ENCODE results near the gene NFIA.

The NFIA gene

DNA sequence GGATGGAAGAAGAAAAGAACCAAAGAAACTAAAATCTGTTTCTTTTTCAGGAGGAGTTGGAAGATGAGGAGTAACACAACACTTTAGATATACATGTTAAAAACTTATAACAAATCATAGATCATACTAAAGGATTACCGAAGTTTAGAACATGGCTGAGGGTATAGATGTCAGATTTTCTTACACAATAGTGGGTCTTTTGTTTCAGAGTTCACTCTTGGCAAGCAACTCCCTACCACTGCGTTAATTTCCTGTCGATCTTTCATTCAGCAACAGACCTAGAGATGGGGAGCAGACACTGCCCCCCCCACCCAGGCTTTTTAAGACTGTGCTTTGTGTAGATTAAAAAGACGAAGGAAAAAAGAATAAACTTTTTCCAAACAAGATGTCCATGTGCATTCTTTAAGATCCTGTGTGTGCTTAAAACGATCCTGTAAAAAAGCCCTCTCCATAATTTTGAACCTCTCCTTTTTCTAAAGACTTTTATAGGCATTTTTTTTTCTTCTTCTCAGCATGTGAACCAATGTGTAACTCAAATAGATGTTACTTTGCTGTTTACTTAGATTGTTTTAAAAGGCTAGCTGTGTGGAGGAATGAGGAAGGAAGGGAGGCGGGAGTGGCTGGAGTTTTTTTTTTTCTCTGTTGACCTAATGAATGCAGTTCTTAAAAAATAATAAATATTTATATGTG is 50.4 kb downstream of the NFIA start:
- no peak for DNase-seq

DNA sequence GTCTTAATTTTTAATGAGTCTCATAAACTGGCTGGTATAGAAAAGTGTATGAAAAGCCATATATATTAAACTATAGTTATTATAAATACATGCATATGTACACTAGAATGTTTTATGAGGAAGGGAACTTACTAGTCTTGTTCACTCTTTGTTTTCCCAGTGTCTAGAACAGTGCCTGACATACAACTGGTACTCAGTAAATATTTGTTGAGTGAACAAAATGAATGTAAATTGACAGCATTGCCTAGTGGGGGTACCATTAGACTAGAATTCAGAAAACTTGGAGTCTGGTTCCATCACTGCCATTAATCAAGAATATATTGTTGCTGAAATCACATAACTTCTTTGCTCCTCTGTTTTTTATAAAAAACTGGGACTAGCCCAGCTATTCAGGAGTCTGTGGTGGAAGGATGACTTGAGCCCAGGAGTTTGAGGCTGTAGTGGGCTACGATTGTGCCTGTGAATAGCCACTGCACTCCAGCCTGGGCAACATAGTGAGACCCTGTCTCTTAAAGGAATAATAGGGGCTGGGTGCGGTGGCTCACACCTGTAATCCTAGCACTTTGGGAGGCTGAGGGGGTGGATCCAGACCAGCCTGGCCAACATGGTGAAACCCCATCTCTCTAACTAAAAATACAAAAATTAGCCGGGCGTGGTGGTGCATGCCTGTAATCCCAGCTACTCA is 51.1 kb downstream of the NFIA start:
- DNase-seq = no peak

DNA sequence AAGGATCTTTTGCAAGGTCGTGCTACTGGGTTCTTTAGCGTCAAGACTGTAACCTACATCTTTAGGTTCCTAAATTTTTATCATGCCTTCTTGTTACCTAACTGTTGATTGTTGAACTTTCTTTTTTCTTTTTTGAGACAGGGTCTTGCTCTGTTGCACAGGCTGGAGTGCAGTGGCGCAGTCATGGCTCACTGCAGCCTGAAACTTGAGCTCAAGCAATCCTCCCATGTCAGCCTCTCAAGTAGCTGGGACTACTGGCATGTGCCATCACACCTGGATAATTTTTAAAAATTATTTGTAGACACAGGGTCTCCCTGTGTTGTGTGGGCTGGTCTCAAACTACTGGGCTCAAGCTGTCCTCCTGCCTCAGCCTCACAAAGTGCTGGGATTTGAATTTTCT is 52.9 kb downstream of the NFIA start:
- DNase-seq = no peak

DNA sequence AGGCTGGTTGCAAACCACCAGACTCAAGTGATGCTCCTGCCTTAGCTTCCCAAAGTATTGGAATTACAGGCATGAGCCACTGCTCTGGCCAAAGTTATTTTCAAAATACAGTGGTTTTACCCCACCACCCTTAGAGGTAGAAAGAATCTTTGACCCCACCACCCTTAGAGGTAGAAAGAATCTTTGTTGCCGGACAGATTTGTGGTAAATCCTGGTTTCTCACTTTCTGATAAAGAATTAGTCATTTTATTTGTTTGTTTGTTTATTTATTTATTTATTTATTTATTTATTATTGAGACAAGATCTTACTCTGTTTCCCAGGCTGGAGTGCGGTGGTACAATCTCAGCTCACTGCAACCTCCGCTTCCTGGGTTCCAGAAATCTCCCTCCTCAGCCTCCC is 55.9 kb downstream of the NFIA start:
- DNase-seq = no peak

DNA sequence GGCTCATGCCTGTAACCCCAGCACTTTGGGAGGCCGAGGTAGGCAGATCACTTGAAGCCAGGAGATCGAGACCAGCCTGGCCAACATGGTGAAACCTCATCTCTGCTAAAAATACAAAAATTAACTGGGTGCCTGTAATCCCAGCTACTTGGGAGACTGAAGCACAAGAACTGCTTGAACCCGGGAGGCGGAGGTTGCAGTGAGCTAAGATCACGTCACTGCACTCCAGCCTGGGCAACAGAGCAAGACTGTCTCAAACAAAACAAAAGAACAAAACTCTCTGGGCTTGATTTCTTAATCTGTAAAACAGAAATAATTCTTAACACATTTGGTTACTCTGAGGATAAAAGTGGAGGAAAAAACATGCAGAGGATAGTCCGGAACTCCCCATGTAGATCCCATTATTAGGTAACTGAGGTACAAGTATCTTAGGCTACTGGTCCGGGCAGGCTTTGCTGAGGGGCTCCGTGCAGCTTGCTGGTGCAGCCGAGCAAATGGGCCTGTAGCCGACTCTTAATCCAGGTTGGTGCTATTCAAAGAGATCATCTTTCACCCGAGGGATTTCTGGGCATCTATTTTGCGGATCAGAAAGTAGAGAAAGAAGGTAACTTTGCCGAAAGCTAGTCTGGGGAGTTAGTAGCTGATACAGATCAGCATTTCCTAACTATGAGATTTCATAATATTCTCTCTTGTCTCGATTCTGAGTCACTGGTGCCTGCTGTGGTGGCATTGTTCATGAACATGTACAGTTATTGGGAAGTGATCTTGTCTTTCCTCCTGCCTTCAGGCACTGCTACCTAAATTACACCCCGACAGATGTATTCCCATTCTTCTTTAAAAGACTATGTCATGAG is 56.8 kb downstream of the NFIA start:
- DNase-seq = no peak

DNA sequence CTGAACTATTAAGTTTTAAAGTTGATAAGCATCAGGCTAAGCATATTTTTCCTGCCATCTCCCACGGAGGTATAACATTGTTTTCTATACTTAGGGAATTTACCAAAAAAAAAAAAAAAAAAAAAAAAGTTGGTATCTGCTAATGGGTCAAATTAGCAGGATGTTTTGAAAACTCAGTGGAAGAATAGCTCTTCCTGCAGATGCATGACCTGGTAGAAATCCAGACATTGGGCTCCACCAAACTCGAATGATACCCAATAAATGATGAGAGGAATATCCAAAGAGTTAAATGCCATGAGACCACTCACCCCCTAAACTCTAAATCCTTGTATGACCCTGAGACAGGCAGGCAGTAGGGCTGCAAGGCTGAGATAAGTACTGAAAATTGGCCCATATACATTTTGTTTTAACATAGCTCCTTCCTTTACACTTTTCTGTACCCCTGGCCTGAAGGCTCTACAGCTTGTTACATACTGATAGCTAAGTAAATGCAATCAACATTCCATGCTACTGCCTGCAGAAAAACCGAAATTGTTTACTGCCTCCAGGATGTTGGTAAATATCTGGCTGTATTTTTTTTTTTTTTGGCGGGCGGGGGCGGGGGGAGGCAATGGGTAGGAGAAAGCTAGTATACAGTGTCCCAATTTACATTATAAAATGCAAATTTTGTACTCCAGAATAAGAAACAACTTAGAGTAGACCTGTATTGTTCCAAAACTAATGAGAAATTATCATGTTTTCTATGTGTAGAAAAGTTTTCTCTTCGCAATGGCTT is 57.6 kb downstream of the NFIA start:
- DNase-seq = no peak

DNA sequence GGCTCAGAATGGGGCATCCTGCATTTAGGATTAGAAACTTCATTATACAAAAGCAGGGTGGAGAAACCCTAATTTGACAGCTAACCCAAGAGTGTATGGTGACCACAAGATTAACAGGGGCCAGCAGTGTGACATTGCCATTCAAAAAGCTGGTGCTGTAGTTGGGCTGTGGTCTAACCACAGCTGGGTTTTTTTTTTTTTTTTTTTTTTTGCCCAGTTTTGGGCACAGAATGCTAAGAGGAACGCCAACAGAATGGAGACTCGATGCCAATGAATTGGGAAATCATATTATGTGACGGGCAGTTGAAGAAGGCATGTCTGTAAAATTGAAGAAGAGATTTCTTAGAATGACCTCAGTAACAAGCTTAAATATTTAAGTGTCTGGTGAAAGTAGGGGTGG is 58.4 kb downstream of the NFIA start:
- DNase-seq = no peak

DNA sequence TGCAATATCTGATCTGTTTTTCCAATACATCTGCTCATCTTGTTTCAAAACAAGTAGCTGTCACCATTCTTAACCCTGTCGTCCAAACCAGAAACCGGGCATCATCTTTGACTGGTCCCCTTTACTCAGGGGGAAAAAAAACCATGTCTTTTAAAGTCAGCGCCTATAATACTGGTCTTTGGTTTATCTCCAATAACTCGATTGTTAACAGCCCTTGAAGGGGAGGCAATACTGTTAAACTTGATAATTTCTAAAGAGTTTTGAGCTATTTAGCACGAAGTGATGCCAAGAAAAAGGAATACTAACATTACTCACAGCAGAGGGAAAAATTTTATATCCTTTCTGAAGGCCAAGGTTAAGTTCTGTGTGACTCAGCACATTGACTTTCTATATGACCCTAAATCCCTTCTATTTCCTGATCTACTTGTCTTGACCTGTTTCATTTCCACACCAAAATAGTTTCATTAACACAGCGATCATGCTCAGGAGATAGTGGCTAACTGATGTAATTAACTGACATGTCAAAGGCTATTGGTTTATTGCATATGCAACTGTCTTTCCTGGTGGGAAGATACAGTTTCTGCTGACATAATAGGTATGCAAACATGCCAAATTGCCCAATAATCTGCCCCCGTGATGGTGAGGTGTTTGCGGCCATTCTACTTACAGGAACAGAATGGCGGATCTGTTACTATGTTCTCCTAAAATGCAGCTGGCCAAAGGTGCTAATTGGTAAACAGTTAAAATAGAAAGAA is 59.1 kb downstream of the NFIA start:
- DNase-seq = no peak

DNA sequence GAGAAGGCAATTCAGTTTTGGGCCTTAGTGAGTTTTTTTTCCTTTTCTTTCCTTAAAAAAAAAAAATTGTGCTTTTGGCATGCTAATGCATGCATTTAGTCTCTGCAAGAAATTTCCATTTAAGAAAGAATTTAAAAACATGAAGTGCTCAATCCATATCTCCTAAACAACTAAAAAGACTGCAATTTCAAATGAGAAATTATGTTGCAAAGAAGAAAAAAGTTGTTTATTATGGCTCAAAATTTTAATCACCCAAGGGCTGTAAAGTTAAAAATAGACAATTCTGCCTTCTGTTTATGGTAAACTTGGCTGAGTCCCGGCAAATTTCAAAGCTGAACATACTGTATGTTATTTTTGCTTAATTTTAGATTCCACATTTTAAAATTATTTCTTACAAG is 59.7 kb downstream of the NFIA start:
- DNase-seq = no peak

DNA sequence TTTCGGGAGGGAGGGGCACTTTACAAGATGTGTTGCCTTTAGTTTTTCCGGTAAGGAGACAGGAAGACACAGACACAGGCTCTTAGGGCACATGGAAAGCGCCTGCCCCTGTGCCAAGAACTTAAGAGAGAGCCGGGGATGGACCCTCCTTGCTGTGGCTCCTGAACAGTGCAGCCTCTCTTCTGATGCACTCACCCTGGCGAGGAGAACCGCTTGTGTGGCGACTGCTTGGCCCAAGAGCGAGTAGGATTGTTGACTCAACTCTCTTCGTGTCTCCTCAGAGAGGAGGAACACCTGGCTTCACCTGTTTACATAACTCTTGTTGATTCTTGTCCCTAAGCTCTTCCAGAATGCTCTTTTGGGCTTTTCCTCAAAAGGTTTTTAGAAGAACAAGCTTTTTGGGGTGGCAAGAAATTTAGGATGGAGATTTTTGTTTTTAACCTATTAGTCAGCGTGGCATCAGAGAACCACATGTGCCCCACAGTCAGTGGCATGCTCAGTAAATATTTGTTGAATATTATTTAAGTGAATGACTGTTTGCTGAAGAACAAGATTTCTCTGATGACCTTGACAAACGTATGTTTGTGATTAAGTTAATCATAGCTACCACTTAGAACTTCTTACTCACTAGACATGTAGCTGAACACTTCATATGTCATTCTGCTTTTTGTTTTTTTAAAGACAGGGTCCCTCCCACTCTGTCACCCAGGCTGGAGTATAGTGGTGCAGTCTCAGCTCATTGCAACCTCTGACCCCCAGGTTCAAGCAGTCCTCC is 60.6 kb downstream of the NFIA start:
- no peak for DNase-seq

DNA sequence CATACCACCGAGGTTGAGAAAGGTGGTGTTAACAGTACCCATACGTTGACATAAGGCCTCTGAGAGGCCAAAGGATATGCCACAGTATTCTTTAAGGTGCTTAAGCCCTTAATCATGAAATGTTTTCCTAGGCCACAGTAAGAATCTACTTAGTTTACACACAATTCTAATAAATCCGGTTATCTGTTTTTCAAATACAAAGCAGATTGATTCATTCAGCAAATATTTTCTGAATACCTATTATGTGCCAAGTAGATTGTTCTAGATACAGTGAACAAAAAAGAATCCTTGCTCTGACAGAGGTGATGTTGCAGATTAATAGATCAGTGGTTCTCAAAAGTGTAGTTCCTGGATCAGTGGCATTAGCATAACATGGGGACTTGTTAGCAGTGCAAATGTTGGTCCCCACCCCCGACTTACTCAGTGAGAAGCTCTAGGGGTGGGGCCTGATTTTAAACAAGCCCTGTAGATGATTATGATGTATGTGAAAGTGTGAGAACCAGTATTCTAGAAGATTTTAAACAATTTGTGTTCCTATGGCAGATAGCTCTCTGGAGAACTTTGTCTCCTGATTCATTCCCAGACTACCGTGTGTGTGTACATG is 61.6 kb downstream of the NFIA start:
- DNase-seq = no peak

DNA sequence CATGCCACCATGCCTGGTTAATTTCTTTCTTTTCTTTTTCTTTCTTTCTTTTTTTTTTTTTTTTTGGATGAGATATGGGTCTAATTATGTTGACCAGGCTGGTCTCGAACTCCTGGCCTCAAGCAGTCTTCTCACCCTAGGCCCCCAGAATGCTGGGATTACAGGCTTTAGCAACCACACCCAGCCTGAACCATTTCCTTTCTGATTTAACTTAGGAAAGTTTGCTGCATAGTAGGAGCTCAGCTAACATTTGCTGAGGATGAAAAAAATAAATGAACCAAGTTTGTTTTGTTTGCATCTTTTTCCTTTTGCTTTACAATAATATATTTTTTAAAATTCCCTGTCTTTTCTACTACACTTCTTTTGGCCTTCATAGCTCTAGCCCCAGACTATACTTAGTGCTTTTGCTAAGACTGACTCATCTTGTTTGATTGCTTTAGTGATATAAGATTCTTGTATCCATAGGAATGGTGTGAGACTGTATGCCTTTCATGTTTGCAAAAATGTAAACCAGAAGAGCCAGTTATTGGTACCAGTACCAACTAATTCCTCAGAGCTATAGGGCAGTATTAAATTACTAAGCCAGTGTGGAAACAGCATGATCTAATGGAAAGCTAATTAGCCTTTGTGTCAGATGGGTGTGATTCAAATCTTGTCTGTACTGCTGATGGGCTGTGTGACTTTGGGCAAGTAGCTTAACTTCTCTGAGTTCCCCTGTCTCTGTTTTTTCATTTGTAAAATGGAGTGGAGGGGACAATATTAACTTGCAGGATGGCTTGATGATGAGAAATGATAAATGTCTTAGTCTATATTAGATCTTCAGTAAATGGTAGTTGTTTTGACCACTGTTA is 66.9 kb downstream of the NFIA start:
- no peak for DNase-seq

DNA sequence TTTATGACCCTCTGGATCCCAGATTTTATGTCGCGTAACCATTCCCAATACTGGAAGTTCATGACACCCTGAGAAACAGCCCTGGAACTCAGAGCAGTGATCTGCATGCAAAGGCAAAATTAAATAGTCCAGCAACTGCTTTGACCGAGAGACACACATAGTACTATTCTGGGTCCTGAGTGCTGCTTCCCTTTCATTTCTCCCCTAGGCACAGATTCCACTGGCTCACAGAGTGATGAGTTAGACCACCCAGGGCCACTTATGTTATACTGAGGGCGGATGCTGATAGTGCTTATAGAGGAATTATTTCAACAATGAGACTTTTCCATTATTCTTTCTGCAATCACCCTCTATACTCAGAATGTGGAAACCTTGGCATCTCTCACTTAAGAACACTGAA is 69.2 kb downstream of the NFIA start:
- DNase-seq = no peak

DNA sequence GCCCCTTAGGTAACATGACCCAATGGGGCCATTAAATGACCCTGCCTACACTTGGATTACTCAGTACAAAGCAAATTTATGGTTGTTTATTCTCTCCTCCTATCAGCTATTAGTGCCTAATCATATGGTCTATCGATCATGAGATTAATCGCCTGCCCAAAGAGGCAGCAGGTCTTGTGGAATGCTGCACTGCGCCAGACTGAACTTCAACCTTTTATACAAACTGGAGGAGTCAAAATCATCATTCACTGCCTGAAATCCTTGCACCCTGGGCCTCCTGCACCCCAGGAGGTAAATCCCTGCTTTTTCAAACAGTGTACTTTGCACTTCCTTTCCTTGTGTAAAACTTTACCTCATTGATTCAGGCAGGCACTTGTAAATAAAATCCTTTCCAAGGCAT is 69.7 kb downstream of the NFIA start:
- no peak for DNase-seq

DNA sequence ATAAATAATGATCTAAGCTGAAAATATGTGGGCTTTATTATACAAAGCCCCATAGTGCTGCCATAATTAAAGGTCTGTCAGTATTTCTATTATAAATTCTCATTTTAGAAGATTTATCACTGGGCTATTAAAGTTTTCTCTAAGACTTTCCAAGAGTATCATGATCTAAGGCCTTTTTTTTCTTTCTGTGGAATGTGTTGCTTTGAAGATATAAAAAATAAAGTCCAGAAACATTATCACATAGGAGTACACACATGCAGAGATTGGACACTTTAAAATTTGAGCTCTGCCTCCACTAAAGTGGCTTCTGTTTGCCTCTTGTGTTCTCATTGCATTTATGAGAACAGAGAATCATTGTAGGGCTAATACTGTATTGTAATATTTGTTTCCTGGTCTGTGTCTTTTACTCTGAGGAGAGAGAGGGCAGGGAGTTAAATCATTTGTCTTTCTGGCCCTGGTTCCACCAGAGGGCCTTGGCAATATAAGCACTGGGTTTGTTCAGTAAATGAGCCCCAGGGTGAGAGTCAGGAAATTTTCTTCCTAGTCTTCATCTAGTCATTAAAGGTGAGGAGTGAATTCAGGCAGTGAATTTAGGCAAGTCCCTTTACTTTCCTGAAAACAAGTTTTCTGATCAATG is 70.2 kb downstream of the NFIA start:
- no peak for DNase-seq

DNA sequence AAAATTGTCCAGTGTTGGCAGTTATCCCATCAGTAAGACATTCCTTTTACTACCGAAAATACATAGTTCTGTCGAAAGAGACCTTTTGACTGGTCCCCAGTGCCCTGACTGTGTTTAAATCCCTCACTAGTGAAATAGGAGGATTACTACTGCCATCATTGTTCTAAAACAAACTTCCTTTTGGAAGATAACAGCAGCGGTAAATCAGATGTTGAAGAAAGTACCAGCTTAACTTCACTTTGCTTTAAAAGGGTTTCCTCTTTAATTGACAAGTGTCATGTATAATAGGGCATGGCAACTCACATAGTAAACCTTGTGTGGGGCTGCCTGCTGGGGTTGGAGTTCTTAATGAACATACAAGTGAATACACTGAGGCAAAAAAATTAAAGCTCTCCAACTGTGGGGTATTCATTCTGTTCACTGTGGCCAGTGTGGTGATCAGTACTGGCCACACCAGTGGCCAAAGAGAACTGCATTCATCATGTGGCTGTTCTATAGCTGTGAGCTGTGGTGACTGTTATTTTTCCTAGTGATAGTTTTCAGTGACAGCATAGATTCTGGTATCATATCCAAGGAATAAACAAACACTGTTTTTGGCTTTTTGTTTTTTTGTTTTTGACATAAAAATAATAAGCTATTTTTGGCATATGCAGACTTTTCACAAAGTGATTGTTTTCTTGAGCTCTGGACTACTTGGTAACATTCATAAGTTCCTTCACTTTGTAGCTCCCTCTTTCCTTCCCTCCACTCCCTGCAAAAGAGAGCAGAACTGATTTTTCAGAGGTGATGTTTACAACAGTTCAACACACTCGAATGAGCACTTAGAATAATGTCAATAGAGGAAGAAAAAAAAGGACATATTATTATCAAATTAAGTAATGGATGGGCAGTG is 74.5 kb downstream of the NFIA start:
- DNase-seq = no peak

DNA sequence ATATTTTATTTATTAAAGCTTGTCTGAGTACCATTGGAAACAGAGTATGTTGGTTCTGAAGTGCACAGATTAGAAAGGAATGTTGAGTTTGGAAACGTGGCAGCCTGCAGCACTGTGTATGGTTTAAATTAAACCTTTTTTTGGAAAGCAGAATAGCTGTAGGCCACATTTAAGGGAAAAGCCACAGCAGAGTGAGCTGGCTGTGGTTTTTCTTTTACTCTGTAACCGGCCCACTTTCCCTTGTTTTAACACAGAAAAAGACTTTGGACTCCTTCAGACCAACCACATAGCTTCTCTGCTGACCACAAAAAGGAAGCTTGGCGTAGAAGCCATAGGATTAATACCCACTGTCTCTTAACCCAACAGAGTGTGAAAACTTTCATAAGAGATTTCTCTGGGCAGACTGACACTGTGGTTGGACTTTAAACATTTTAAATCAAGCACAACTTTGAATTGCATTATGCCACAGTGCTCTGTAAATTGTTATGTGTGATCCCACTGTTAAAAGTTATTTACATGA is 75.2 kb downstream of the NFIA start:
- DNase-seq = peak; percentile 1

DNA sequence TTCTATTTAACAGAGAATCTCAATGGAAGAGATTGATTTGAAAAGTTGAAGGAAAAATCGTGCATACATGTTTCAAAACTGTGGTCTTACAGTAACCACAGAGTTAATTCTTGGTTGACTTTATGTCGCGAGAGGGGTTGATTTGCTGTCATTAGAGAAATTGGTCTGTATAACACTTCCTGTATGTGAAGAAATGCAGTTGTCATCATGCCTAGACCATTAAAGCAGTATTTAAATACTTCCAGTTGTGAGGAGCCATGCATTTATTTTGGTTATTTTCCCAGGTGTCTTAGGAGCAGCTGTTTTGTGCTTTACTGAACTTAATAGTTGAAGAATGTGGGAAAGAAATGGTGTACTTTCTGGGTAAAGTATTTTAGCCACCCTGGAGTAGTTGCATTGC is 76.2 kb downstream of the NFIA start:
- no peak for DNase-seq

All from CD4-positive, alpha-beta T cell treated with Interleukin-21 for 1 hour (primary cell).